Measurements from ENCODE around the gene FAM78B.

Gene FAM78B

DNA sequence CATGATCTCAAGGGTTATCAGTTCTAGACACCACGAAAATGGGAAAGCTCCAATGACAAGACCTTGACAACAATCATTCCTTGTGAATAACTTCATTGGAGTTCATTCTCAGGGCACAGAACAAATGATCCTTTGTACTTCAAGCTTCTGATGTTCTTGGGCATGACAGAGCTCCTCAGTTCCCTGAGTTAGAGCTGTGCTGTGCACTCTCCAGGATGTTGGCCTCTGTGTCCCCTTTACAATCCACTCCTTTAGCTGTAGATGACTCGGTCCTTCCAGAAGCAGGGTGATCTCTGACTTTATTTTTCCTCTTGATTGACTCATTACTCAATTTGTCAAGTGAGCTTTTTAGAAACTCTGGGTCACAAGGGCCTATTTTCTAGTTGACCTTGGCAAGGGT lies 3.9 kb upstream of the FAM78B start:
- H3K9ac ChIP-seq (ENCODE audit: low read depth, low read length), result no peak overlapping the region
- no peaks in the 10 kb centered on the region for H4K20me1 ChIP-seq (ENCODE audit: insufficient read depth, low read length)
- no peaks in the 10 kb centered on the region for H3K4me1 ChIP-seq (ENCODE audit: insufficient read depth, low read length)
- no peaks in the 10 kb centered on the region for H3K9me3 ChIP-seq (ENCODE audit: insufficient read depth, low read length, severe bottlenecking)
- TF ChIP-seq, protein P1, sequence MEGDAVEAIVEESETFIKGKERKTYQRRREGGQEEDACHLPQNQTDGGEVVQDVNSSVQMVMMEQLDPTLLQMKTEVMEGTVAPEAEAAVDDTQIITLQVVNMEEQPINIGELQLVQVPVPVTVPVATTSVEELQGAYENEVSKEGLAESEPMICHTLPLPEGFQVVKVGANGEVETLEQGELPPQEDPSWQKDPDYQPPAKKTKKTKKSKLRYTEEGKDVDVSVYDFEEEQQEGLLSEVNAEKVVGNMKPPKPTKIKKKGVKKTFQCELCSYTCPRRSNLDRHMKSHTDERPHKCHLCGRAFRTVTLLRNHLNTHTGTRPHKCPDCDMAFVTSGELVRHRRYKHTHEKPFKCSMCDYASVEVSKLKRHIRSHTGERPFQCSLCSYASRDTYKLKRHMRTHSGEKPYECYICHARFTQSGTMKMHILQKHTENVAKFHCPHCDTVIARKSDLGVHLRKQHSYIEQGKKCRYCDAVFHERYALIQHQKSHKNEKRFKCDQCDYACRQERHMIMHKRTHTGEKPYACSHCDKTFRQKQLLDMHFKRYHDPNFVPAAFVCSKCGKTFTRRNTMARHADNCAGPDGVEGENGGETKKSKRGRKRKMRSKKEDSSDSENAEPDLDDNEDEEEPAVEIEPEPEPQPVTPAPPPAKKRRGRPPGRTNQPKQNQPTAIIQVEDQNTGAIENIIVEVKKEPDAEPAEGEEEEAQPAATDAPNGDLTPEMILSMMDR (IDR thresholded peaks at IDR 0.05; ENCODE audit: borderline replicate concordance, extremely low read depth, low read length, poor library complexity, severe bottlenecking), result no peak
- TF ChIP-seq EZH2 (IDR thresholded peaks at IDR 0.05; ENCODE audit: borderline replicate concordance, low read depth, low read length, severe bottlenecking), result no peak
- H3K27ac ChIP-seq (ENCODE audit: low read length), result no peak overlapping the region
- no peak overlapping the region for H3K4me2 ChIP-seq (ENCODE audit: insufficient read depth, low read length)
- ATAC-seq (ENCODE audit: insufficient read depth, low read depth) (no peak), DNase-seq (no peak)
- no peaks in the 10 kb centered on the region for H3K79me2 ChIP-seq (ENCODE audit: insufficient read depth, low read length)
- no peak overlapping the region for H3K4me3 ChIP-seq (ENCODE audit: low read depth in 1 of 2, low read length in 2 of 2)
- no peak overlapping the region for H2AFZ ChIP-seq (ENCODE audit: low read depth, low read length)
- H3K27me3 ChIP-seq (ENCODE audit: insufficient read depth, low read length, poor library complexity), result peaks cover 7% of the 10 kb centered on the region
- H3K36me3 ChIP-seq (ENCODE audit: insufficient read depth, low read length), result no peaks in the 10 kb centered on the region

DNA sequence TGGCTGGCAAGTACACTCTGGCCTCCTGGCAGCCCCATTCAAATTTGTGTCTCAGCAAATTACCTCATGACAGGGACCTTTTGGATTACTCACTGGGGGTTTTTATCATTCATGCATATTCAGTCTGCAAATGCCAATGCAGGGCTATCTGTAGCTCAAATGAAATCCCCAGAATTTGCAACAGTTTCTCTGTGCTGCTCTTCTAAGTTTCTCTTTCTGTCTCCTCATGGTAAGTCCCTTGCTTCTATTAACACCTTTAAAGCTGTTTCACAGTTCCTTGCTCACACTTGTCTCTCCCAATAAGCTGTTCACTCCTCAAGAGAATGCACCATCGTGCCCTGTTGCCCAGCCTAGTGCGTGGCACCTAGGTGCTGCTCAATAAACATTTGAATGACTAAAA lies 3.3 kb upstream of the FAM78B start:
- ATAC-seq (ENCODE audit: insufficient read depth, low read depth), result no peak

DNA sequence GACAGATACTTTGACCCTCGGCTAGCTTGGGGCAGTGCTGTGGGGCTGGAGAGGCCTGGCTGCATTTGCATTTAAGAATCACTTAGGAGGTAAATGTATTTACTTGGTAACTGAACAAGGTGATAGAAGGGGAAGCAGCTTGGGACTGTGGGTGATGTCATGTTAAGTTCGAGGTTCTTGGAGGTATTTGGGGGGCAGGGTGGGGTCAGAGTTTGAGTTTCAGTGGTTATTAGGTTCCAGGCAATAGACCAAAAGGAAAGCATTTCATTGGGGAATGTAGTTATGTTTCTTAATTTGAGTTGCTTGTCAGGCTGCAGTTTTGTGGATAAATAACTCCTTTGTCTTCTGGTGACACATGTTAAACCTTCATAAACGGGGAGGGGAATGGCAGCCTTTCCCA lies 2.4 kb upstream of the FAM78B start:
- no peak overlapping the region for H2AFZ ChIP-seq (ENCODE audit: low read depth, low read length)
- H3K36me3 ChIP-seq (ENCODE audit: insufficient read depth, low read length), result no peaks in the 10 kb centered on the region
- H3K27me3 ChIP-seq (ENCODE audit: insufficient read depth, low read length, poor library complexity), result peaks cover 7% of the 10 kb centered on the region
- H3K79me2 ChIP-seq (ENCODE audit: insufficient read depth, low read length), result no peaks in the 10 kb centered on the region
- H4K20me1 ChIP-seq (ENCODE audit: insufficient read depth, low read length), result no peaks in the 10 kb centered on the region
- DNase-seq, result no peak
- no peak for ATAC-seq (ENCODE audit: insufficient read depth, low read depth)
- no peak overlapping the region for H3K9ac ChIP-seq (ENCODE audit: low read depth, low read length)
- H3K4me3 ChIP-seq (ENCODE audit: low read depth in 1 of 2, low read length in 2 of 2), result no peak overlapping the region
- no peaks in the 10 kb centered on the region for H3K4me1 ChIP-seq (ENCODE audit: insufficient read depth, low read length)
- TF ChIP-seq, protein P1 (IDR thresholded peaks at IDR 0.05; ENCODE audit: borderline replicate concordance, extremely low read depth, low read length, poor library complexity, severe bottlenecking), result no peak
- no peak for TF ChIP-seq EZH2 (IDR thresholded peaks at IDR 0.05; ENCODE audit: borderline replicate concordance, low read depth, low read length, severe bottlenecking)
- no peak overlapping the region for H3K4me2 ChIP-seq (ENCODE audit: insufficient read depth, low read length)
- H3K9me3 ChIP-seq (ENCODE audit: insufficient read depth, low read length, severe bottlenecking), result no peaks in the 10 kb centered on the region
- no peak overlapping the region for H3K27ac ChIP-seq (ENCODE audit: low read length)

More for the DNA sequence above, 3.3 kb upstream of the FAM78B start:
- Histone ChIP-seq H3K4me3 (ENCODE audit: low read depth in 1 of 2, low read length in 2 of 2) (no peak overlapping the region), H3K4me1 (ENCODE audit: insufficient read depth, low read length) (no peaks in the 10 kb centered on the region), H3K36me3 (ENCODE audit: insufficient read depth, low read length) (no peaks in the 10 kb centered on the region), H2AFZ (ENCODE audit: low read depth, low read length) (no peak overlapping the region), H3K9me3 (ENCODE audit: insufficient read depth, low read length, severe bottlenecking) (no peaks in the 10 kb centered on the region), H3K27me3 (ENCODE audit: insufficient read depth, low read length, poor library complexity) (peaks cover 7% of the 10 kb centered on the region), H3K27ac (ENCODE audit: low read length) (no peak overlapping the region), H3K79me2 (ENCODE audit: insufficient read depth, low read length) (no peaks in the 10 kb centered on the region), H3K4me2 (ENCODE audit: insufficient read depth, low read length) (no peak overlapping the region), H4K20me1 (ENCODE audit: insufficient read depth, low read length) (no peaks in the 10 kb centered on the region), H3K9ac (ENCODE audit: low read depth, low read length) (no peak overlapping the region)
- no peak for TF ChIP-seq EZH2 (IDR thresholded peaks at IDR 0.05; ENCODE audit: borderline replicate concordance, low read depth, low read length, severe bottlenecking)
- TF ChIP-seq, protein P1 (IDR thresholded peaks at IDR 0.05; ENCODE audit: borderline replicate concordance, extremely low read depth, low read length, poor library complexity, severe bottlenecking), result no peak
- no peak for DNase-seq

DNA sequence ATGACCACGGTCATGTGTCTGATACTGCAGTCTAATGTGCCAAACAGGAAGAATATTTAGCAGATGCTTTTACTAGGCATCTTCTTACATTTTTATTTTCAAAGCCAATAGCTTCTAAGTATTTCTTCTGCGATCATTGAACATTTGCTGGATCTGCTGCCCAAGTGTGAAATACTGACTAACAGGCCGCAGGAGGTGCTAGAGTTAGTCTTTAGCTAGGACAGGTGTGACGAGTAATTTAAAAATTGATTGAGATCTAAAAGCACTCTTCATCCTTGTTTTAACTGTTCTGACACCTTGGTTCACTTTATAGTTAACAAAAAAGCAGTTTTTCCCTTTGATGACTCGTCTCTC lies 748 bp upstream of the FAM78B start:
- Histone ChIP-seq H3K9me3 (ENCODE audit: insufficient read depth, low read length, severe bottlenecking) (no peaks in the 10 kb centered on the region), H4K20me1 (ENCODE audit: insufficient read depth, low read length) (no peaks in the 10 kb centered on the region), H3K27me3 (ENCODE audit: insufficient read depth, low read length, poor library complexity) (peaks cover 11% of the 10 kb centered on the region), H3K4me1 (ENCODE audit: insufficient read depth, low read length) (no peaks in the 10 kb centered on the region), H3K27ac (ENCODE audit: low read length) (no peak overlapping the region), H3K4me2 (ENCODE audit: insufficient read depth, low read length) (no peak overlapping the region), H2AFZ (ENCODE audit: low read depth, low read length) (no peak overlapping the region), H3K79me2 (ENCODE audit: insufficient read depth, low read length) (no peaks in the 10 kb centered on the region), H3K36me3 (ENCODE audit: insufficient read depth, low read length) (no peaks in the 10 kb centered on the region), H3K9ac (ENCODE audit: low read depth, low read length) (no peak overlapping the region), H3K4me3 (ENCODE audit: low read depth in 1 of 2, low read length in 2 of 2) (no peak overlapping the region)
- no peak for ATAC-seq (ENCODE audit: insufficient read depth, low read depth)
- DNase-seq, result no peak
- no peak for TF ChIP-seq EZH2 (IDR thresholded peaks at IDR 0.05; ENCODE audit: borderline replicate concordance, low read depth, low read length, severe bottlenecking)
- TF ChIP-seq, protein P1 (IDR thresholded peaks at IDR 0.05; ENCODE audit: borderline replicate concordance, extremely low read depth, low read length, poor library complexity, severe bottlenecking), result no peak

Data from DND-41 (cell line).